HG03520 (cell line): ENCODE measurements around the gene USP31.
"Not testable (repeated sequence)": the region's sequence is repeated elsewhere in the genome, so short reads cannot be mapped to it uniquely, and the experiment has no call there.

Experiments used
- ATAC-seq: cut with Tn5 transposase; IDR thresholded peaks from one replicate; pipeline ENCODE4 v1.9.1; 2021; ENCODE audit warnings: mild to moderate bottlenecking, moderate library complexity; ENCODE audit not compliant: unreplicated experiment

The USP31 gene

GRCh38 chr16:23103603-23104002, 45.6 kb downstream of the USP31 start:
- ATAC-seq: no peak

- no peak for ATAC-seq
These were observed 48.2 kb downstream of the USP31 start for GRCh38 chr16:23101012-23101550.

GRCh38 chr16:23096450-23096849, 52.8 kb downstream of the USP31 start:
- ATAC-seq: not testable (repeated sequence)

GRCh38 chr16:23094136-23094535, 55.1 kb downstream of the USP31 start:
- not testable (repeated sequence) for ATAC-seq

GRCh38 chr16:23092801-23093117, 56.5 kb downstream of the USP31 start:
- ATAC-seq: no peak

GRCh38 chr16:23092072-23092800, 57.0 kb downstream of the USP31 start:
- no peak for ATAC-seq

GRCh38 chr16:23089111-23089510, 60.1 kb downstream of the USP31 start:
- no peak for ATAC-seq

- ATAC-seq: no peak
These were observed 61.2 kb downstream of the USP31 start for GRCh38 chr16:23088018-23088417.

- ATAC-seq: no peak
These were observed 63.3 kb downstream of the USP31 start for GRCh38 chr16:23085949-23086348.

- ATAC-seq: no peak
These were observed 67.0 kb downstream of the USP31 start for GRCh38 chr16:23082161-23082788.

- no peak for ATAC-seq
These were observed 67.6 kb downstream of the USP31 start for GRCh38 chr16:23081675-23082119.

GRCh38 chr16:23080747-23081146, 68.5 kb downstream of the USP31 start:
- ATAC-seq: no peak

GRCh38 chr16:23080329-23080728, 68.9 kb downstream of the USP31 start:
- no peak for ATAC-seq

GRCh38 chr16:23079675-23080301, 69.5 kb downstream of the USP31 start:
- no peak for ATAC-seq

GRCh38 chr16:23074423-23074822, 74.8 kb downstream of the USP31 start:
- no peak for ATAC-seq

- no peak for ATAC-seq
These were observed 76.3 kb downstream of the USP31 start for GRCh38 chr16:23072769-23073549.

GRCh38 chr16:23072084-23072599, 77.1 kb downstream of the USP31 start:
- ATAC-seq: no peak

- ATAC-seq: no peak
These were observed 77.8 kb downstream of the USP31 start for GRCh38 chr16:23071196-23072083.

- ATAC-seq: no peak
These were observed 79.4 kb downstream of the USP31 start for GRCh38 chr16:23069844-23070243.
